K562 (cell line): ENCODE data around the gene GATA1. TPM values are rescaled to one million over a fixed set of nuclear protein-coding genes. Genes with fewer than 3 reads are reported as not detected.

Experiments
- TCF3 ChIP-seq: sonication (generic); formaldehyde crosslinking; IDR thresholded peaks from 2 replicates; pipeline ENCODE4 v1.4.0; 2020; ENCODE audit warnings: mild to moderate bottlenecking, missing genetic modification reagents
- polyA plus RNA-seq, 8 experiments: library from polyadenylated mRNA; depleted of rRNA in 4 of 8; stranded (reverse) in 5 of 8; unstranded in 3 of 8; fragments of >200 nt; fragmentation: Nextera tagmentation in 2 of 8; fragmentation: Illumina TruSeq in 1 of 8; extraction: Ambion mirVana in 2 of 8; extraction: Trizol in 1 of 8; gene quantifications; 2 replicates each; pipeline versions ENCODE4 v1.2.1 to v1.2.3, GENCODE V29; 2011 to 2014; ENCODE audit warnings: inconsistent platforms in 1 of 8, missing spikeins in 1 of 8
- total RNA-seq, 7 experiments: library from RNA; depleted of rRNA in 6 of 7; stranded (reverse); fragments of >200 nt in 6 of 7; fragmentation: Illumina TruSeq in 2 of 7; extraction: Trizol in 2 of 7; gene quantifications; 2 replicates each; pipeline versions ENCODE4 v1.2.1 to v1.2.3, GENCODE V29; 2011 to 2021; ENCODE audit warnings: low replicate concordance in 1 of 7
- TF ChIP-seq, protein P1 (sequence below), 2 experiments: fragments of 450-650 bp; formaldehyde crosslinking in 1 of 2; IDR thresholded peaks; 2 replicates each; pipeline versions ENCODE4 v1.4.0 to v1.6.1; 2014 to 2020; ENCODE audit warnings: mild to moderate bottlenecking in 2 of 2, borderline replicate concordance in 1 of 2, low read depth in 1 of 2

The GATA1 gene
- total and polyA plus RNA-seq, 9 of the 15 experiments (the other 6 are each of a cell fraction or from before 2014, with no cell fraction given) = 11.9 to 291 (median 116) TPM

DNA sequence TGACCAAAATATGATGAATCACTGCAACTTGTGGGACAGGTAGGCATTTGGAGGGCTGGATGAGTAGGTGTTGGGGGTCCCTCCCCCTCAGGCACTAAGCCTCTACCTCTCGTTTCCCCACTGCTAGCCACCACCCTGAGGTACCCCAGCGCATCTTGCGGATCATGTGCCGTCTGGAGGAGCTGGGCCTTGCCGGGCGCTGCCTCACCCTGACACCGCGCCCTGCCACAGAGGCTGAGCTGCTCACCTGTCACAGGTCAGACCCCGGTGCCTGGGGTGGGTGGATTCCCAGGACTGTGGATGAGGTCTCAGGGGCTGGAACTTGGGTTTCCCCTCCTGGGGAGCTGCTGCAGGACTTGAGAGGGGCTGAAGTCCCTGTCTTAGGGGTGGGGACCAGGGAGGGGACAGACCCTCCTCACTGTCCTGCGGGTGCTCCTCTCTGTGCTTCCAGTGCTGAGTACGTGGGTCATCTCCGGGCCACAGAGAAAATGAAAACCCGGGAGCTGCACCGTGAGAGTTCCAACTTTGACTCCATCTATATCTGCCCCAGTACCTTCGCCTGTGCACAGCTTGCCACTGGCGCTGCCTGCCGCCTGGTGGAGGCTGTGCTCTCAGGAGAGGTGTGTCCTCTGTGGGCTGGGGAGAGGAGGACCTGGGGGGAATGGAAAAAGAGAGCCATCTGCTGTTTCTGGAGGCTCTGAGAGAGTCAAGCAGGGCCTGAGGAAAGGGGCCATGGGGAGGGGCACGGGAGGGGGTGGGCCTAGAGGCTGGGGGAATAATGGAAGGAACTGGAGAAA lies 29.8 kb downstream of the GATA1 start (continued):
- TF ChIP-seq, protein P1, sequence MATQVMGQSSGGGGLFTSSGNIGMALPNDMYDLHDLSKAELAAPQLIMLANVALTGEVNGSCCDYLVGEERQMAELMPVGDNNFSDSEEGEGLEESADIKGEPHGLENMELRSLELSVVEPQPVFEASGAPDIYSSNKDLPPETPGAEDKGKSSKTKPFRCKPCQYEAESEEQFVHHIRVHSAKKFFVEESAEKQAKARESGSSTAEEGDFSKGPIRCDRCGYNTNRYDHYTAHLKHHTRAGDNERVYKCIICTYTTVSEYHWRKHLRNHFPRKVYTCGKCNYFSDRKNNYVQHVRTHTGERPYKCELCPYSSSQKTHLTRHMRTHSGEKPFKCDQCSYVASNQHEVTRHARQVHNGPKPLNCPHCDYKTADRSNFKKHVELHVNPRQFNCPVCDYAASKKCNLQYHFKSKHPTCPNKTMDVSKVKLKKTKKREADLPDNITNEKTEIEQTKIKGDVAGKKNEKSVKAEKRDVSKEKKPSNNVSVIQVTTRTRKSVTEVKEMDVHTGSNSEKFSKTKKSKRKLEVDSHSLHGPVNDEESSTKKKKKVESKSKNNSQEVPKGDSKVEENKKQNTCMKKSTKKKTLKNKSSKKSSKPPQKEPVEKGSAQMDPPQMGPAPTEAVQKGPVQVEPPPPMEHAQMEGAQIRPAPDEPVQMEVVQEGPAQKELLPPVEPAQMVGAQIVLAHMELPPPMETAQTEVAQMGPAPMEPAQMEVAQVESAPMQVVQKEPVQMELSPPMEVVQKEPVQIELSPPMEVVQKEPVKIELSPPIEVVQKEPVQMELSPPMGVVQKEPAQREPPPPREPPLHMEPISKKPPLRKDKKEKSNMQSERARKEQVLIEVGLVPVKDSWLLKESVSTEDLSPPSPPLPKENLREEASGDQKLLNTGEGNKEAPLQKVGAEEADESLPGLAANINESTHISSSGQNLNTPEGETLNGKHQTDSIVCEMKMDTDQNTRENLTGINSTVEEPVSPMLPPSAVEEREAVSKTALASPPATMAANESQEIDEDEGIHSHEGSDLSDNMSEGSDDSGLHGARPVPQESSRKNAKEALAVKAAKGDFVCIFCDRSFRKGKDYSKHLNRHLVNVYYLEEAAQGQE (IDR thresholded peaks at IDR 0.05; ENCODE audit: borderline replicate concordance) = peak; percentile 16; the same call in 1 of the 2 replicates
- TF ChIP-seq, protein P1 (CRISPR knock-in tag; IDR thresholded peaks at IDR 0.05; ENCODE audit: low read depth) = no peak
- TF ChIP-seq TCF3 = no peak
